K562 (cell line): ENCODE results near the gene FMO5. TPM values are rescaled to one million over a fixed set of nuclear protein-coding genes. Genes with fewer than 3 reads are reported as not detected.
A peak's percentile ranks its signal among the peaks of the same experiment; 100 is the strongest.

Experiments used
- ATAC-seq: fragments of 200-7000 bp; cut with Tn5 transposase; 3 replicates; pipeline ENCODE4 v1.9.1; 2020; ENCODE audit warnings: moderate library complexity
- BruUV-seq: library from RNA; stranded (reverse); fragments of 400-500 nt; replicated peaks from 2 replicates; lab custom pipeline; 2021; lab: Mats Ljungman, UMichigan
- CTCF ChIA-PET: fragments of 300-600 bp; formaldehyde crosslinking; extraction: SDS; loops from one replicate; lab custom pipeline; 2021; ENCODE audit warnings: low intra/inter-chr PET ratio; lab: Yijun Ruan, JAX
- POLR2A ChIA-PET: fragments of 300-600, 350-650 bp; sonication (Branson Sonifier 250); formaldehyde crosslinking; extraction: SDS; loops from one replicate; lab custom pipeline; 2021; ENCODE audit warnings: antibody characterized with exemption, inconsistent platforms; lab: Yijun Ruan, JAX
- DNase-seq, 4 experiments: peaks; one replicate each; pipeline versions ENCODE4 v3.0.0 to v3.0.0-alpha.2; 2011 to 2018; ENCODE audit warnings: low spot score in 3 of 4, mixed read lengths in 3 of 4; ENCODE audit errors: extremely low read depth in 1 of 4
- FAIRE-seq: peaks from 2 replicates; lab custom pipeline; 2011; peaks lifted over from hg19 to GRCh38; lab: Jason Lieb, UNC
- H2AFZ ChIP-seq: 2 replicates; pipeline ENCODE4 v1.6.0; 2011; ENCODE audit warnings: low read depth, low read length, control low read depth, inconsistent platforms
- H3K27ac ChIP-seq: fragments of 200-600 bp; 3 replicates; pipeline ENCODE4 v1.8.0; 2011; ENCODE audit warnings: low read depth, mild to moderate bottlenecking, control low read depth, inconsistent platforms, low read length, moderate library complexity, mixed read lengths; ENCODE audit errors: extremely low read depth
- H3K27me3 ChIP-seq, 2 experiments: fragments of 300-600 bp in 1 of 2; 2 replicates in 1 of 2; 3 replicates in 1 of 2; pipeline versions ENCODE4 v1.6.0 to v1.8.0; 2011; ENCODE audit warnings: inconsistent platforms in 2 of 2, low read length in 2 of 2, mild to moderate bottlenecking in 1 of 2, mixed read lengths in 1 of 2, moderate library complexity in 1 of 2; ENCODE audit not compliant: control insufficient read depth in 2 of 2, insufficient read depth in 2 of 2
- H3K36me3 ChIP-seq: fragments of 300-600 bp; 3 replicates; pipeline ENCODE4 v1.8.0; 2011; ENCODE audit warnings: mild to moderate bottlenecking, low read length, inconsistent platforms; ENCODE audit not compliant: control insufficient read depth, insufficient read depth
- H3K4me1 ChIP-seq, 2 experiments: fragments of 200-600 bp in 1 of 2; replicated peaks in 1 of 2; 2 replicates in 1 of 2; 3 replicates in 1 of 2; pipeline versions ENCODE4 v1.5.1 to v1.8.0; 2011; ENCODE audit warnings: inconsistent platforms in 2 of 2, low read length in 2 of 2, mild to moderate bottlenecking in 1 of 2, mixed read lengths in 1 of 2, moderate library complexity in 1 of 2; ENCODE audit not compliant: control insufficient read depth in 2 of 2, insufficient read depth in 2 of 2
- H3K4me2 ChIP-seq: 2 replicates; pipeline ENCODE4 v1.6.1; 2011; ENCODE audit warnings: low read length, control low read depth, inconsistent platforms, mixed read lengths; ENCODE audit not compliant: insufficient read depth
- H3K4me3 ChIP-seq: fragments of 200-600 bp; sonication (generic), shearing (Covaris generic); 2 replicates; pipeline ENCODE4 v1.5.1; 2016; ENCODE audit warnings: control low read depth, inconsistent platforms
- H3K79me2 ChIP-seq: fragments of 200-600 bp; 3 replicates; pipeline ENCODE4 v1.8.0; 2011; ENCODE audit warnings: low read length, inconsistent platforms; ENCODE audit not compliant: control insufficient read depth, insufficient read depth
- H3K9ac ChIP-seq, 2 experiments: 2 replicates each; pipeline versions ENCODE4 v1.6.0 to v1.6.1; 2011; ENCODE audit warnings: low read depth in 2 of 2, low read length in 2 of 2, control low read depth in 1 of 2, inconsistent platforms in 1 of 2, mild to moderate bottlenecking in 1 of 2, mixed read lengths in 1 of 2; ENCODE audit not compliant: insufficient read depth in 1 of 2
- H3K9me1 ChIP-seq: one replicate; pipeline ENCODE4 v1.6.0; 2011; ENCODE audit warnings: inconsistent platforms, mild to moderate bottlenecking, low read length, moderate library complexity; ENCODE audit not compliant: control insufficient read depth, insufficient read depth
- H3K9me3 ChIP-seq: replicated peaks from 2 replicates; pipeline ENCODE4 v1.5.1; 2011; ENCODE audit warnings: low read depth, low read length, inconsistent platforms; ENCODE audit not compliant: control insufficient read depth, insufficient read depth
- H4K20me1 ChIP-seq: replicated peaks from 2 replicates; pipeline ENCODE4 v1.6.1; 2011; ENCODE audit warnings: low read length, inconsistent platforms, mixed read lengths; ENCODE audit not compliant: control insufficient read depth, insufficient read depth
- FOSL1 ChIP-seq: fragments of 200-800 bp; sonication (Bioruptor generic); conservative IDR thresholded peaks from 2 replicates; pipeline ENCODE4 v1.6.1; 2016; ENCODE audit warnings: missing genetic modification characterization, missing compliant biosample characterization
- GTF2E2 ChIP-seq: fragments of 200-800 bp; sonication (Bioruptor generic); IDR thresholded peaks from 2 replicates; pipeline ENCODE4 v1.6.1; 2016; ENCODE audit warnings: missing genetic modification characterization, missing compliant biosample characterization
- HMBOX1 ChIP-seq: sonication (generic); IDR thresholded peaks from 2 replicates; pipeline ENCODE4 v1.6.1; 2016
- POLR2A ChIP-seq: fragments of 450-650 bp; conservative IDR thresholded peaks from 2 replicates; pipeline ENCODE4 v1.6.1; 2016
- VEZF1 ChIP-seq: fragments of 200-800 bp; sonication (Bioruptor generic); IDR thresholded peaks from 2 replicates; pipeline ENCODE4 v1.6.1; 2017; ENCODE audit warnings: missing genetic modification characterization, missing compliant biosample characterization
- WGBS: fragments of 100-300 bp; shearing (Covaris generic); methylation state at CpG from one replicate; pipeline ENCODE4 v1.1.6; 2016; ENCODE audit warnings: low coverage, mixed read lengths; ENCODE audit not compliant: insufficient coverage; ENCODE audit errors: missing lambda C conversion rate; 5-methylcytosine and 5-hydroxymethylcytosine counted together
- in situ Hi-C: fragments of 300-500 bp; cut with MboI; formaldehyde crosslinking; loops from 4 replicates; pipeline ENCODE4 v1.15.0; 2018; ENCODE audit warnings: inconsistent platforms, mixed read lengths
- intact Hi-C: fragments of 100-400 bp; cut with micrococcal nuclease; formaldehyde crosslinking; loops from 2 replicates; pipeline ENCODE4 v1.14.2; 2022
- polyA plus RNA-seq, 8 experiments: library from polyadenylated mRNA; depleted of rRNA in 4 of 8; stranded (reverse) in 5 of 8; unstranded in 3 of 8; fragments of >200 nt; fragmentation: Nextera tagmentation in 2 of 8; fragmentation: Illumina TruSeq in 1 of 8; extraction: Ambion mirVana in 2 of 8; extraction: Trizol in 1 of 8; gene quantifications; 2 replicates each; pipeline versions ENCODE4 v1.2.1 to v1.2.3, GENCODE V29; 2011 to 2014; ENCODE audit warnings: inconsistent platforms in 1 of 8, missing spikeins in 1 of 8
- total RNA-seq, 7 experiments: library from RNA; depleted of rRNA in 6 of 7; stranded (reverse); fragments of >200 nt in 6 of 7; fragmentation: Illumina TruSeq in 2 of 7; extraction: Trizol in 2 of 7; gene quantifications; 2 replicates each; pipeline versions ENCODE4 v1.2.1 to v1.2.3, GENCODE V29; 2011 to 2021; ENCODE audit warnings: low replicate concordance in 1 of 7

Gene FMO5
- total and polyA plus RNA-seq, 9 of the 15 experiments (the other 6 are each of a cell fraction or from before 2014, with no cell fraction given): 0.11 to 0.69 (median 0.19) TPM; not detected in 1

DNA sequence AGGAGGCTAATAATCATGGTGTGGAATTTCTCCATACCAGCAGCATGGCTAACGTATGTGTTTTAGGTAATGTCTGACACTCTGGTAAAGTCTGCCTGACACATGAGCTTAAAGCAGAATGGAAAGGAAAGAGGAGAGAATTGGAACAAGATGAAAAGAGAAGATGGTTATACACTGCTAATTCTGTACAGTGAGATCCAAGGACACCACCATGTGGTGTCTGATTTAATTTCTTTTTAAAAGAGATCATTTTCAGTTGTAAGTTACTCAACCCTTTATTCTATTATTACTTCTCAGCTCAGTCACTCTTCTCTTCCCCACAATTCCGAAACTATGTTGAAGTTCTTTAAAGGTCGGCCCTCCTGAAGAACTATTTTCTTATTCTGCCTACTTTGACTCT, 68.5 kb downstream of the FMO5 start:
- in situ Hi-C loops: no loop called here
- Histone ChIP-seq H3K4me1 (peaks cover 0 to 9% of the 10 kb centered on the region in 2 experiments; a peak in 2 of 5 replicates), H2AFZ (no peak overlapping the region), H3K27me3 (no peaks in the 10 kb centered on the region), H3K4me3 (no peak overlapping the region), H3K27ac (no peak overlapping the region), H3K9me3 (no peaks in the 10 kb centered on the region), H3K4me2 (no peak overlapping the region), H3K79me2 (no peaks in the 10 kb centered on the region), H3K9me1 (no peaks in the 10 kb centered on the region), H4K20me1 (no peaks in the 10 kb centered on the region), H3K36me3 (peaks cover 33% of the 10 kb centered on the region; the same call in 2 of the 3 replicates), H3K9ac (no peak overlapping the region)
- WGBS: 89% methylated on average over 3 of the region's 3 CpGs
- no peak for FAIRE-seq
- ChIA-PET POLR2A (interaction anchor here (0.5 to 1.9 kb wide), 3 partner anchors 8 to 72 kb away, joined by 3 to 6 read pairs (median 3); no protein-coding TSS in a partner anchor), CTCF (no interaction called here)
- intact Hi-C loops: no loop called here
- peak in 1 of 4 experiments; percentile 5 for DNase-seq
- TF ChIP-seq VEZF1 (CRISPR knock-in tag) (0 out of 2 replicates have a peak, but pooled peaks have one; percentile 19), FOSL1 (tag) (no peak)
- BruUV-seq: no TSS peak
- ATAC-seq: peak; percentile 21; the same call in 1 of the 3 replicates

- ATAC-seq (no peak), FAIRE-seq (no peak), DNase-seq (no peak)
- ChIA-PET CTCF (no interaction called here), POLR2A (interaction anchor here (0.8 to 1.1 kb wide), 4 partner anchors 9 to 681 kb away, joined by 3 to 6 read pairs (median 4); no protein-coding TSS in a partner anchor)
- no peaks in the 10 kb centered on the region for H4K20me1 ChIP-seq
- no peaks in the 10 kb centered on the region for H3K27me3 ChIP-seq
- in situ Hi-C loops (no loop called here), intact Hi-C loops (loop anchor here (2.0 kb wide), 1 partner anchor 20 kb away; no protein-coding TSS in a partner anchor)
- H3K4me3 ChIP-seq: no peak overlapping the region
- H3K9me3 ChIP-seq: no peaks in the 10 kb centered on the region
- peaks cover 3% of the 10 kb centered on the region; the same call in 1 of the 3 replicates for H3K36me3 ChIP-seq
- no peak overlapping the region for H3K9ac ChIP-seq
- WGBS: 39% methylated on average over 3 of the region's 3 CpGs
- H3K27ac ChIP-seq: no peak overlapping the region
- no TSS peak for BruUV-seq
- H3K9me1 ChIP-seq: no peaks in the 10 kb centered on the region
- H3K4me2 ChIP-seq: no peak overlapping the region
- no peak overlapping the region for H2AFZ ChIP-seq
- TF ChIP-seq POLR2A (no peak), GTF2E2 (tag) (no peak), HMBOX1 (peak; percentile 73)
- peaks cover 0 to 7% of the 10 kb centered on the region in 2 experiments; a peak in 2 of 5 replicates for H3K4me1 ChIP-seq
- no peaks in the 10 kb centered on the region for H3K79me2 ChIP-seq
Observed at GRCh38 chr1:147152772-147153171, 72.4 kb downstream of the FMO5 start.
